ENCODE results near the gene DCAF6. TPM values are rescaled to one million over a fixed set of nuclear protein-coding genes. Genes with fewer than 3 reads are reported as not detected.

Gene DCAF6
- total and polyA plus RNA-seq, 12 donors: 49.0 to 226 (median 197) TPM

DNA sequence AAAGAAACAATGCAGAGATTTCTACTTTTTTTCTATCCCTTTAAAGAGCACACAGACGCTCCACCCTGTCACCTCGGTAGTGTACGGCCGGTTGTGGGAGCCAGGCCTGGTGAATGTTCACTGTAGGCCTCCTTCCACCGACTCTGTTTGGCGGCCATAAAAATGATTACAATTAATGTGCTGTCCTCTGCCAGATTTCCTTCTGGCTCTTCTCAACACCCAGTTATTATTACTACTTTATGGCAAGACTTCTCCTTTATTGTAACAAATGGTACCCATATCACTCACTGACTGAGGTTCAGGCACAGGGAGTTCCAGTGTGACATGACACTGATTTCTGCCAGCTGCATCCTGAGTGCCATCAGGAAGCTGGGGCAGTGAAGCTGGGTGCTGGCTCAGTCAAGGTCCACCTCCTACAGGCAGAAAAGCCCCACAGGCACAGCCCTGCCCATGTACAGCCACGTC is 162.9 kb downstream of the DCAF6 start:
- TF ChIP-seq, protein P1, sequence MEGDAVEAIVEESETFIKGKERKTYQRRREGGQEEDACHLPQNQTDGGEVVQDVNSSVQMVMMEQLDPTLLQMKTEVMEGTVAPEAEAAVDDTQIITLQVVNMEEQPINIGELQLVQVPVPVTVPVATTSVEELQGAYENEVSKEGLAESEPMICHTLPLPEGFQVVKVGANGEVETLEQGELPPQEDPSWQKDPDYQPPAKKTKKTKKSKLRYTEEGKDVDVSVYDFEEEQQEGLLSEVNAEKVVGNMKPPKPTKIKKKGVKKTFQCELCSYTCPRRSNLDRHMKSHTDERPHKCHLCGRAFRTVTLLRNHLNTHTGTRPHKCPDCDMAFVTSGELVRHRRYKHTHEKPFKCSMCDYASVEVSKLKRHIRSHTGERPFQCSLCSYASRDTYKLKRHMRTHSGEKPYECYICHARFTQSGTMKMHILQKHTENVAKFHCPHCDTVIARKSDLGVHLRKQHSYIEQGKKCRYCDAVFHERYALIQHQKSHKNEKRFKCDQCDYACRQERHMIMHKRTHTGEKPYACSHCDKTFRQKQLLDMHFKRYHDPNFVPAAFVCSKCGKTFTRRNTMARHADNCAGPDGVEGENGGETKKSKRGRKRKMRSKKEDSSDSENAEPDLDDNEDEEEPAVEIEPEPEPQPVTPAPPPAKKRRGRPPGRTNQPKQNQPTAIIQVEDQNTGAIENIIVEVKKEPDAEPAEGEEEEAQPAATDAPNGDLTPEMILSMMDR (IDR thresholded peaks at IDR 0.05): no peak
- no peaks in the 10 kb centered on the region for H3K4me1 ChIP-seq
- intact Hi-C loops (cut with DNase I): loop anchor here in 1 of 10 donors (10.0 kb wide), 2 partner anchors 45 to 225 kb away; no protein-coding TSS in a partner anchor
- no peak overlapping the region for H3K4me3 ChIP-seq
- H3K27ac ChIP-seq: no peak overlapping the region
- H3K36me3 ChIP-seq: peaks cover 0 to 37% (median 0%) of the 10 kb centered on the region in 9 donors
- DNase-seq (no peak), ATAC-seq (no peak)
- WGBS, 2 donors: 78 to 90% methylated on average over 7 of the region's 7 CpGs
- H3K27me3 ChIP-seq: no peaks in the 10 kb centered on the region
- no peaks in the 10 kb centered on the region for H3K9me3 ChIP-seq

DNA sequence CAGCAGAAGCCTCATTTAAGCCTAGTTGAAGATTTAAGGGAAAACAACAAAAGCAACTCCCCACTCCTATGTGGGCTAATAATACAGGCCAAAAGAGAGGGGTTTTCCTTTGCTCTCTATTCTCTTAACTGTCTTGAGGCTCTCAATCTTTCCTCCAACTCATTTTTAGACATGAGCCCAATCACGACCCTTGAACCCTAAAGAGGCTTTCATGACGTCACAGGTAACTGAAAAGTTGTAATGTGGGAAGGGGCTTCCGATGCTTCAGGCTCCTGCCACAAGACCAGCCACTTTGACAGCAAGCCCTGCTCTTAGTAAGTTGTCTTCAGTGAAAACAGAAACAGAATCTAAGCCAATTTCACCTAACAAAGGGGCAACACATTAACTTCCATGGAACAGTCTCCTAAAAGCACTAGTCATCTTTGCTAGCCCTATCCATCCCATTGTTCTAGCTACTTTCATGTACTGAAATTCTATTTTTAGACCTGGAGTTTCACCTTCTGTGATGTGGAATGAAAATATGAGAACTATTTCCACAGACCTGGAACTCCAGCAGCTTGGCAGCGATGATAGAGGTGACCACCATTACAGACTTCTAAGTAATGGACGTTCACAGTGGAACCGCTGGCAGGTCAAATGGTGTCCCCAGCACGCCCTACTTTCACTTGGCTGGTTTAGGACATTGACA is 164.0 kb downstream of the DCAF6 start:
- 95 to 96% methylated on average over 7 of the region's 7 CpGs for WGBS, 2 donors
- ATAC-seq (no peak), DNase-seq (no peak)

DNA sequence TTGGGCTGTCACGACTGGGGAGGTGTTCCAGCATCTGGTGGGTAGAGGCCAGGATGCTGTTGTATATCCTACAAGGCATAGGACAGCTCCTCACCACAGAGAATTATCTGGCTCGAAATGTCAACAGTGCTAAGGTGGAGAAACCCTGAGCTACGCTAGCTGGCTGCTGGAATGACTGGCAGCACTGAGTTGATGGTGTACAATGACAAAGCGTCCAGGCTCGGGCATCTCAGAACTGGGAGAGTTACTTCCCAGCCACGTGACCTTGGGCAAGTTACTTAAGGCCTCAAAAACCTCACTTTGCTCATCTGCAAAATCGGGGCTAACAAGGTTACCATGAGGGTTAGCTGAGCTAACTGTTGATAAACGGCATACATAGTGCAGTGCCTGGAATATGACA is 164.9 kb downstream of the DCAF6 start:
- DNase-seq (no peak), ATAC-seq (no peak)
- no peaks in the 10 kb centered on the region for H3K27me3 ChIP-seq
- TF ChIP-seq, protein P1 (IDR thresholded peaks at IDR 0.05): no peak
- no peak overlapping the region for H3K4me3 ChIP-seq
- no peaks in the 10 kb centered on the region for H3K9me3 ChIP-seq
- no peak overlapping the region for H3K27ac ChIP-seq
- H3K4me1 ChIP-seq: no peaks in the 10 kb centered on the region
- H3K36me3 ChIP-seq: peaks cover 0 to 38% (median 0%) of the 10 kb centered on the region in 9 donors
- intact Hi-C loops (cut with DNase I): no loop called here
- 93 to 94% methylated on average over 8 of the region's 8 CpGs for WGBS, 2 donors

More for the DNA sequence above, 164.0 kb downstream of the DCAF6 start:
- Histone ChIP-seq H3K4me1 (no peaks in the 10 kb centered on the region), H3K36me3 (peaks cover 0 to 41% (median 0%) of the 10 kb centered on the region in 9 donors), H3K9me3 (no peaks in the 10 kb centered on the region), H3K27ac (no peak overlapping the region), H3K4me3 (no peak overlapping the region), H3K27me3 (no peaks in the 10 kb centered on the region)
- TF ChIP-seq, protein P1 (IDR thresholded peaks at IDR 0.05): no peak
- intact Hi-C loops (cut with DNase I): no loop called here

DNA sequence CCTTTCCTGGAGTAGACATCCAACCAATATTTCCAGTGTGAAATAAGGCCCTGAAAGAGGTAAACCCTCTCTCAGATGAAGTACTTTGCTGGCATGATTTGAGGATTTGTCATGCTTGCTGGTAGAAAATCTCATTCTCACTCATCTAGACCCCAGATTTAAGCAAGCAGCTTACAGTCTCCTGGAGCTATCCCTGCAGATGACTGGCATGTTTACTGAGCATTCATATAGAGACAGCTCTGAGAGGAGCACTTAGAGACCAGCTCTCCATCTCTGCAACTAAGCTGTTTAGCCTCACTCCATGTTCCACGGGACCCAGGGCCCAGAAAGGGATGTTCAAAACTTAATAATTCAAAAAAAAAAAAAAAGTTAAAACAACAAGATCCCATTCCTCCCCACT is 166.0 kb downstream of the DCAF6 start:
- DNase-seq: no peak
- intact Hi-C loops (cut with DNase I): no loop called here
- Histone ChIP-seq H3K4me1 (no peaks in the 10 kb centered on the region), H3K4me3 (no peak overlapping the region), H3K27me3 (no peaks in the 10 kb centered on the region), H3K36me3 (peaks cover 0 to 32% (median 0%) of the 10 kb centered on the region in 9 donors), H3K27ac (no peak overlapping the region), H3K9me3 (no peaks in the 10 kb centered on the region)
- 74 to 87% methylated on average over 1 of the region's 1 CpG for WGBS, 2 donors
- TF ChIP-seq, protein P1 (IDR thresholded peaks at IDR 0.05): no peak
- no peak for ATAC-seq

Measured in heart right ventricle (tissue), 16 donors.